ENCODE measurements around the gene FAM170B. TPM values are rescaled to one million over a fixed set of nuclear protein-coding genes. Genes with fewer than 3 reads are reported as not detected.

Gene FAM170B
- total RNA-seq, 1 experiment from 2014 or later, result not detected

- H2AFZ ChIP-seq, result no peak overlapping the region
- ChIA-PET CTCF (no interaction called here), POLR2A (ENCODE audit: unreplicated experiment) (no interaction called here)
- H3K9me2 ChIP-seq (ENCODE audit: insufficient read depth), result no peaks in the 10 kb centered on the region
- H3K4me3 ChIP-seq, result no peak overlapping the region
- H3K79me2 ChIP-seq (ENCODE audit: low read depth), result no peaks in the 10 kb centered on the region
- H3F3A ChIP-seq (ENCODE audit: insufficient read depth, low read depth), result no peaks in the 10 kb centered on the region
- H3K4me2 ChIP-seq, result no peak overlapping the region
- no peaks in the 10 kb centered on the region for H3K36me3 ChIP-seq (ENCODE audit: low read depth)
- TF ChIP-seq EZH2 (IDR thresholded peaks at IDR 0.05; ENCODE audit: low read depth), result no peak
- TF ChIP-seq CTCF (conservative IDR thresholded peaks at IDR 0.05), result no peak
- intact Hi-C loops (cut with micrococcal nuclease; ENCODE audit: unreplicated experiment), result no loop called here
- H3K27me3 ChIP-seq (ENCODE audit: insufficient read depth, low read depth), result no peaks in the 10 kb centered on the region
- no TSS peak for BruUV-seq (replicated peaks)
- no peaks in the 10 kb centered on the region for H3K4me1 ChIP-seq (replicated peaks; ENCODE audit: insufficient read depth)
- no peaks in the 10 kb centered on the region for H4K20me1 ChIP-seq (ENCODE audit: insufficient read depth)
- H3K9me3 ChIP-seq (ENCODE audit: insufficient read depth, low read depth), result no peaks in the 10 kb centered on the region
- no peak for DNase-seq
- no peak overlapping the region for H3K27ac ChIP-seq
Measured at GRCh38 chr10:49168171-49168540, 34.3 kb upstream of the FAM170B start.

- TF ChIP-seq CTCF (conservative IDR thresholded peaks at IDR 0.05) (no peak), EZH2 (IDR thresholded peaks at IDR 0.05; ENCODE audit: low read depth) (no peak)
- Histone ChIP-seq H2AFZ (no peak overlapping the region), H3K27ac (no peak overlapping the region), H3K79me2 (ENCODE audit: low read depth) (no peaks in the 10 kb centered on the region), H3F3A (ENCODE audit: insufficient read depth, low read depth) (no peaks in the 10 kb centered on the region), H3K9me2 (ENCODE audit: insufficient read depth) (no peaks in the 10 kb centered on the region), H3K4me3 (no peak overlapping the region), H3K36me3 (ENCODE audit: low read depth) (no peaks in the 10 kb centered on the region), H3K27me3 (ENCODE audit: insufficient read depth, low read depth) (no peaks in the 10 kb centered on the region), H3K4me1 (replicated peaks; ENCODE audit: insufficient read depth) (no peaks in the 10 kb centered on the region), H3K9me3 (ENCODE audit: insufficient read depth, low read depth) (no peaks in the 10 kb centered on the region), H4K20me1 (ENCODE audit: insufficient read depth) (no peaks in the 10 kb centered on the region), H3K4me2 (no peak overlapping the region)
- CTCF ChIA-PET, result no interaction called here
- DNase-seq, result no peak
- intact Hi-C loops (cut with micrococcal nuclease; ENCODE audit: unreplicated experiment), result no loop called here
- BruUV-seq (replicated peaks), result no TSS peak
- POLR2A ChIA-PET (ENCODE audit: unreplicated experiment), result no interaction called here
Measured at GRCh38 chr10:49167425-49168170, 33.8 kb upstream of the FAM170B start.

GRCh38 chr10:49166484-49167400 lies 32.9 kb upstream of the FAM170B start:
- H3K27ac ChIP-seq, result no peak overlapping the region
- H3K4me2 ChIP-seq, result no peak overlapping the region
- no peaks in the 10 kb centered on the region for H4K20me1 ChIP-seq (ENCODE audit: insufficient read depth)
- H3K9me2 ChIP-seq (ENCODE audit: insufficient read depth), result no peaks in the 10 kb centered on the region
- TF ChIP-seq EZH2 (IDR thresholded peaks at IDR 0.05; ENCODE audit: low read depth) (no peak), CTCF (conservative IDR thresholded peaks at IDR 0.05) (no peak)
- CTCF ChIA-PET, result no interaction called here
- H3K79me2 ChIP-seq (ENCODE audit: low read depth), result no peaks in the 10 kb centered on the region
- intact Hi-C loops (cut with micrococcal nuclease; ENCODE audit: unreplicated experiment), result no loop called here
- H3K4me1 ChIP-seq (replicated peaks; ENCODE audit: insufficient read depth), result no peaks in the 10 kb centered on the region
- no peak overlapping the region for H2AFZ ChIP-seq
- no peaks in the 10 kb centered on the region for H3K27me3 ChIP-seq (ENCODE audit: insufficient read depth, low read depth)
- H3K36me3 ChIP-seq (ENCODE audit: low read depth), result no peaks in the 10 kb centered on the region
- H3F3A ChIP-seq (ENCODE audit: insufficient read depth, low read depth), result no peaks in the 10 kb centered on the region
- no peak for DNase-seq
- no peak overlapping the region for H3K4me3 ChIP-seq
- no TSS peak for BruUV-seq (replicated peaks)
- no peaks in the 10 kb centered on the region for H3K9me3 ChIP-seq (ENCODE audit: insufficient read depth, low read depth)
- POLR2A ChIA-PET (ENCODE audit: unreplicated experiment), result no interaction called here
